GM21619 (cell line): ENCODE measurements around the gene SPATA6L.

Experiments
- ATAC-seq: cut with Tn5 transposase; IDR thresholded peaks from one replicate; pipeline ENCODE4 v1.9.1; 2021; ENCODE audit not compliant: unreplicated experiment

The SPATA6L gene

DNA sequence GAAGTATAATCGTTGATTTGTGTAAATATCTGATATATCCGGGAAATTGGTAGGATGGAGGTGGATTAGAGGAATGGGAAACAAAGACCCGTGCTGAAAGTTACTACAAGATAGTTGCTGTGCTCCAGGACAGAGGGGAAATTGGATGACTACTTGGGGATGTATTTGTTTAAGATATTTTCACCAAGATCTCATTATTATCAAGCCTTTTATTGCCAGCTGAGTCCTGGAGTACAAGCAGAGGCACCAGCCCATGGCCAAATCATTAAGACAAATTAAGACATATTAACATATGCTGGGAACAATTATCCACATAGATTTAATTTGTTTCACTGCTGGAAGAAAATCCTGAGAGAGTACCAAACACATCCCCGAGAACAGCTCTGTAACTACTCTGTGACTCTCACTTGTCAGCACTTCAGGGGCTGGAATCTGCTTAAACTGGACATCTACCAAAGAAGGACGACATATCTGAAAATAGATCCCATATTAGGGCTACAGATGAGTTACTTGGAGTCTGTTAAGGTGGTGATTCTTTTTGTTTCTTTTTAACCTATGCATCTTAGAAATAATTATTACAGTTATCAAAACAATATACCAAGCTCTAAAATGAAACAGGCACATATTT is 107.8 kb downstream of the SPATA6L start:
- ATAC-seq, result no peak

DNA sequence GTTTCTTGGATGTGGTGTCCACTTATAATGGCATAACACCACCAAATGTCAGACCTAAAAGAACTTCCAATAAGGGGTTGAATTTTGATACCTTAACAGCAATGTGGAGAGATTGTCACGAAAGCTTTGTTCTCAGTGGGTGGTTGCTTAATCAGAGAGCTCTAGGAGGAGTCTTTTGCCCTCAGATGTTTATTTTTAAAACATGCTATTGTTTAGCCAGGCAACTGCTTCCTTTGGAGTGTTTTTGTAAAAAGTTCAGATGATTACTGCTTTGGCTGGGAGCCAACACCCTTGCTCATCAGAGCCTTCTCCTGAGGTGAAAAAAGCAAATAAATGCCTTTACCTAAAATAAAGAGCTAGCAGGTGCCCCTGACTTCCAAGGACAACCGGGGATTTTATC is 111.0 kb downstream of the SPATA6L start:
- ATAC-seq, result no peak

DNA sequence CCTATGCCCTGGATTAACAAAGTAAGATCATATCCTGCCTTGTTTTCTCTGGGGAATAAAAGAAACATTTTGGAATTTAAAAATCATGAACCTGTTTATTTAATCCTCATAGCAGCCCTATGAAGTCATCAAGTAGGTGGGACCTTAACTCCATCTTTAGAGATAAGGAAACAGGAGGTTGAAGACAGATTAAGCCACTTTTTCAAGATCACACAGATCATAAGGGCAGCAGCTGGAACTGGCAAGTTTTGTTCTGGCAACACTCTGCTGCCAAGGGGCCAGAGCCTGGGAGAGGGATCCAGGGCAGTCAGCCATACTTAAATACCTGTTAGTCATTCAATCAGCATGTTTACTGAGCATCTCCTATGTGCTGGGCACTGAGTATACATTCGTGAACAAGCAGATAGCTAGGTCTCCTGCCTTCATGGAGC is 112.3 kb downstream of the SPATA6L start:
- ATAC-seq, result no peak

DNA sequence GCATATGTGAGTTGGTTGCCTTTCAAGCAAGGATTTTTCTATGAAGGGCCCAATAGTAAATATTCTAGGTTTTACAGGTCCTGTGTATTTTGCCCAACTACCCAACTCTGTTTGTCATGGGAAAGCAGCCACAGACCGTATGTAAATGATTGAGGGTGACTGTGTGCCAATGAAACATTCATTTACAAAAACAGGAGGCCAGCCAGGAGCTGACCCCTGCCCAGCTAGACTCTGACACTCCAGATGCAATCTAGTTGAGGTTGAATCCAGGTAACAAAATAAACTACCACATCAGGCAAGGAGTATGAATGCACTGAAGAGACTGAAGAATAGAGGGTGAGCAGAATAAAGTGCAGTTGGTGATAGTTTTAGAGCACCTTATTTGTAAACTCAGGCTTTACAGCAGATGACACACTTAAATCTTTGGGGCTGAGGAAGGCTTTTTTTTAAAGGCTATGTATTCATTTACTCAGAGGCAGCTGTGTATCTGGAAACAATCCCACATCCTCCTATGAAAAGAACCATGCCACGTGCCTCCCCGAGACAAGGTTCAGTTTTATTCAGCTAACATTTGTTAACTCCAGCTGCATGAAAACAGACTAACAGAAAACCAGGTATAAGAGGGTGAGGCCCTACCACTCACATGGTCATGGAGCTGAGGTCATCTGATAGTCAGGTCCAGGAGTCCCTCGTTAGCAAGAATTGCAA is 115.3 kb downstream of the SPATA6L start:
- ATAC-seq, result no peak

DNA sequence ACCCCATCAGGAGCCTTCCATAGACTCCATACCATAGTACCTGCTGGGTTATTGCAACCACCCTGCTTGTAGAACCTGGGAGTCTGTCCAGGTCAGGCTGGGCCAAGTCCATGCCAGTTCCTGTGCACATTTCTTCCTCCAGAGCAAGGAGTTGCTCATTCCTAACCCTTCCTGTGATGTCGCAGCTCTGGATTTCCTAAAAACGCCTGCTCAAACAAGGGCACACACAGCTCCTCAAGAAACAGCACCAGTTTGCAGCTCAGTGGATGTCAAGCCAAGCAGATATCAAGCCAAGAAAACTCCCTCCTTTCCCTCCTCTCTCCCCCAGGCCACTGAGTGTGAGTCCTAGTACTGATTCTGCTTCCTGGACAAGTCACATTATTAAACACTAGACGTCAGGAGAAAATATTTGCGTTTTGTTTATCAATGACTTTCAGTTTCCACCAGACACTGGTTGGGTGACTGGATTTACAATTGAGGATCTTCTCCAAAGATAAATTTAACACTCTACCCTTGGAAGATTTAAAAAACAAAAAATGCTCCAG is 116.5 kb downstream of the SPATA6L start:
- no peak for ATAC-seq

DNA sequence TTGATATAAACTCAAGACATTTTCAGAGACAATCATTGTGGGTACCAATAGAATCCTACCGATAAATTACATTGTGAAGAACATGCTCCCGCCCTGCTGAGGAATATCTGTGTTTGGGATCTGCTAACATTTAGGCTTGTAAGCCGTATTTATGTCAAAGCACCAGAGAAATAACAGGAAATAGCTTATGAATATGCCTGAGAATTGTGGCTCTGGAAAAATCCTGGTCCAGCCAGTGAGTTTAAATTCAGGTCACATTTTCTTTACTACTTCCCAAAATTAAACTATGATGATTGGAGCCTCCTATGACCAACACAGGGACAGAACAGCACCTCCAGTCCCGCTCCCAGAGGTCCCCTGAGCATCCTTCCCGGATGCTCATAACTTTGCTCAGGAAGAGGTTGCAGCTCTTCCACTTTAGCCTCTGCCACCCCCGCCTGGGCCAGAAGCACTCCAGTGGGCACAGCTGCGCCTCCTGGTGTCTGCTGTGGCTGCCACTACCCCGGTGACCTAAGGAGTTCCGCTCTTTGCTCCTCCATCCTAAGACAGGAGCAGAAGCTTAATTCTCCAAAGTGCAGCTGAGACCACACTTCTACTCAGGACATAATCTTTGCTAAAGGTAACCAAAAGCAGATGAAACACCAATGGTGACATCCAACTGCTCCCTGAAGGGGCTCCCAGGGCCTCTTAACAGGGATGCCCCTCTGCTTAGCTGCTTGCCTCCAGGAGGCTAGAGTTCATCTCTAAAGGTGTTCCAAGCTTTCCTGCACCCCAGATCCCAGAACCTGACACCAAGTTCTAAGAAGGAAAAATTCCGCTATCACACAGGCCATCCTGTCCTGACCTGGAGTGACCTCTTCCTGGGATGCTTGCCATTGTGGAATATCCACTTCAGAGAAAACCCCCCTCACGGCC is 117.2 kb downstream of the SPATA6L start:
- no peak for ATAC-seq
